Measurements from ENCODE around the gene ABHD1.

DNA sequence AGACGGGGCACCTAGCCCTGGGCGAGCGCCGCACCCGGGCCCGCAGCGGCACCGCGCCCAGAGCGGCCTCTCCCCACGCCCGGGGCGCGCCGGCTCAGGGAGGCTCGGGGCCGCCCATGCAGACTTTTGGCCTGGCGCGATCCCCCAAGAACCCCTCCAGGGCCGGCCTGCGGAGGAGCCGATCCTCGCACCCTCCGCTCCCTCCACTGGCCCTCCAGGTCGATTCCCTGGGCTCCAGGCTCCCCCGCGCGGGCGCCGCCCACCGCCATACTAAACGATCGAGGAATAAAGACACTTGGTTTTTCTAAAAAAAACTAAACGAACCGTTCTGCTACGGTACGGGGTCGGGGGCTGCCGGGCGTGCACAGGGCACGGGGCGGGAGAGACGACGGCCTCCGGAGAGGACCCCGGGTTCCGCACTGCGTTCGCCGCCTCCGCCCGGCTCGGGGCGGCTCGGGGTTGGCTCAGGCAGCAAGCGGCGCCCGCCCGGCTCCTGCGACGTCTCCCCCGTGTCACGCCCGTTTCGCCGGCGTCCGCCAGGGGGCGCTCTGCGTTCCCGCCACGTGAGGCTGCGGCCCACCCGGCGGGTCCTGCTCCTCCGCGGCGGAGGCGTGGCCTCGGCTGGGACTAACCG, 37.4 kb upstream of the ABHD1 start:
- TF ChIP-seq, protein P1, sequence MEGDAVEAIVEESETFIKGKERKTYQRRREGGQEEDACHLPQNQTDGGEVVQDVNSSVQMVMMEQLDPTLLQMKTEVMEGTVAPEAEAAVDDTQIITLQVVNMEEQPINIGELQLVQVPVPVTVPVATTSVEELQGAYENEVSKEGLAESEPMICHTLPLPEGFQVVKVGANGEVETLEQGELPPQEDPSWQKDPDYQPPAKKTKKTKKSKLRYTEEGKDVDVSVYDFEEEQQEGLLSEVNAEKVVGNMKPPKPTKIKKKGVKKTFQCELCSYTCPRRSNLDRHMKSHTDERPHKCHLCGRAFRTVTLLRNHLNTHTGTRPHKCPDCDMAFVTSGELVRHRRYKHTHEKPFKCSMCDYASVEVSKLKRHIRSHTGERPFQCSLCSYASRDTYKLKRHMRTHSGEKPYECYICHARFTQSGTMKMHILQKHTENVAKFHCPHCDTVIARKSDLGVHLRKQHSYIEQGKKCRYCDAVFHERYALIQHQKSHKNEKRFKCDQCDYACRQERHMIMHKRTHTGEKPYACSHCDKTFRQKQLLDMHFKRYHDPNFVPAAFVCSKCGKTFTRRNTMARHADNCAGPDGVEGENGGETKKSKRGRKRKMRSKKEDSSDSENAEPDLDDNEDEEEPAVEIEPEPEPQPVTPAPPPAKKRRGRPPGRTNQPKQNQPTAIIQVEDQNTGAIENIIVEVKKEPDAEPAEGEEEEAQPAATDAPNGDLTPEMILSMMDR (IDR thresholded peaks at IDR 0.05), result peak; percentile 96 to 99 (median 97)
- no peak for TF ChIP-seq POLR2A (IDR thresholded peaks at IDR 0.05)
